ENCODE data around the gene HEMGN.

HEMGN gene

GRCh38 chr9:97925497-97926334, 12.3 kb downstream of the HEMGN start:
- Histone ChIP-seq H3K4me3 (ENCODE audit: low read length) (no peak overlapping the region), H3K27me3 (replicated peaks; ENCODE audit: control insufficient read depth, insufficient read depth, low read length) (peaks cover 34% of the 10 kb centered on the region), H3K4me1 (ENCODE audit: control insufficient read depth, insufficient read depth, low read length) (peaks cover 10% of the 10 kb centered on the region), H3K9me3 (ENCODE audit: control insufficient read depth, low read length) (no peaks in the 10 kb centered on the region), H3K36me3 (ENCODE audit: control insufficient read depth, insufficient read depth, low read length, severe bottlenecking) (no peaks in the 10 kb centered on the region), H3K9ac (ENCODE audit: low read length) (no peak overlapping the region)
- no peak for DNase-seq (ENCODE audit: low read depth)

- Histone ChIP-seq H3K9ac (ENCODE audit: low read length) (peak overlapping the region; percentile 50), H3K4me3 (ENCODE audit: low read length) (no peak overlapping the region), H3K36me3 (ENCODE audit: control insufficient read depth, insufficient read depth, low read length, severe bottlenecking) (no peaks in the 10 kb centered on the region), H3K9me3 (ENCODE audit: control insufficient read depth, low read length) (no peaks in the 10 kb centered on the region), H3K4me1 (ENCODE audit: control insufficient read depth, insufficient read depth, low read length) (peaks cover 10% of the 10 kb centered on the region), H3K27me3 (replicated peaks; ENCODE audit: control insufficient read depth, insufficient read depth, low read length) (peaks cover 28% of the 10 kb centered on the region)
- DNase-seq (ENCODE audit: low read depth) = no peak
Observed at GRCh38 chr9:97924386-97924785, 13.6 kb downstream of the HEMGN start.

GRCh38 chr9:97923529-97924108, 14.4 kb downstream of the HEMGN start:
- H3K9ac ChIP-seq (ENCODE audit: low read length) = peak overlapping the region; percentile 50
- peaks cover 10% of the 10 kb centered on the region for H3K4me1 ChIP-seq (ENCODE audit: control insufficient read depth, insufficient read depth, low read length)
- peak overlapping the region; percentile 95 for H3K4me3 ChIP-seq (ENCODE audit: low read length)
- no peaks in the 10 kb centered on the region for H3K9me3 ChIP-seq (ENCODE audit: control insufficient read depth, low read length)
- peaks cover 21% of the 10 kb centered on the region for H3K27me3 ChIP-seq (replicated peaks; ENCODE audit: control insufficient read depth, insufficient read depth, low read length)
- DNase-seq (ENCODE audit: low read depth) = peak; percentile 93
- H3K36me3 ChIP-seq (ENCODE audit: control insufficient read depth, insufficient read depth, low read length, severe bottlenecking) = no peaks in the 10 kb centered on the region

GRCh38 chr9:97921959-97922724, 15.8 kb downstream of the HEMGN start, which contains the start of gene TRMO:
Gene TRMO, minus strand, starts transcription at chr9:97922500. Its CDS starts 7 bp downstream, at chr9:97922493.
- DNase-seq (ENCODE audit: low read depth) = peak; percentile 99
- Histone ChIP-seq H3K4me1 (ENCODE audit: control insufficient read depth, insufficient read depth, low read length) (peaks cover 10% of the 10 kb centered on the region), H3K9me3 (ENCODE audit: control insufficient read depth, low read length) (no peaks in the 10 kb centered on the region), H3K4me3 (ENCODE audit: low read length) (peak within 1 kb of the TSS; percentile 95), H3K36me3 (ENCODE audit: control insufficient read depth, insufficient read depth, low read length, severe bottlenecking) (no peaks in the 10 kb centered on the region), H3K9ac (ENCODE audit: low read length) (peak within 1 kb of the TSS; percentile 97), H3K27me3 (replicated peaks; ENCODE audit: control insufficient read depth, insufficient read depth, low read length) (peaks cover 17% of the 10 kb centered on the region)

GRCh38 chr9:97919217-97919813, 18.7 kb downstream of the HEMGN start:
- no peak for DNase-seq (ENCODE audit: low read depth)
- no peak overlapping the region for H3K4me3 ChIP-seq (ENCODE audit: low read length)

GRCh38 chr9:97918611-97919010, 19.4 kb downstream of the HEMGN start:
- Histone ChIP-seq H3K9ac (ENCODE audit: low read length) (no peak overlapping the region), H3K27me3 (replicated peaks; ENCODE audit: control insufficient read depth, insufficient read depth, low read length) (no peaks in the 10 kb centered on the region), H3K36me3 (ENCODE audit: control insufficient read depth, insufficient read depth, low read length, severe bottlenecking) (peaks cover 11% of the 10 kb centered on the region), H3K9me3 (ENCODE audit: control insufficient read depth, low read length) (no peaks in the 10 kb centered on the region), H3K4me1 (ENCODE audit: control insufficient read depth, insufficient read depth, low read length) (peaks cover 21% of the 10 kb centered on the region), H3K4me3 (ENCODE audit: low read length) (no peak overlapping the region)
- no peak for DNase-seq (ENCODE audit: low read depth)

More at GRCh38 chr9:97919217-97919813, 18.7 kb downstream of the HEMGN start:
- Histone ChIP-seq H3K4me1 (ENCODE audit: control insufficient read depth, insufficient read depth, low read length) (peaks cover 21% of the 10 kb centered on the region), H3K27me3 (replicated peaks; ENCODE audit: control insufficient read depth, insufficient read depth, low read length) (no peaks in the 10 kb centered on the region), H3K9ac (ENCODE audit: low read length) (no peak overlapping the region), H3K36me3 (ENCODE audit: control insufficient read depth, insufficient read depth, low read length, severe bottlenecking) (peaks cover 8% of the 10 kb centered on the region), H3K9me3 (ENCODE audit: control insufficient read depth, low read length) (no peaks in the 10 kb centered on the region)

GRCh38 chr9:97911970-97912369, 26.0 kb downstream of the HEMGN start:
- DNase-seq (ENCODE audit: low read depth) = no peak
- peaks cover 57% of the 10 kb centered on the region for H3K36me3 ChIP-seq (ENCODE audit: control insufficient read depth, insufficient read depth, low read length, severe bottlenecking)
- H3K9ac ChIP-seq (ENCODE audit: low read length) = no peak overlapping the region
- no peak overlapping the region for H3K4me3 ChIP-seq (ENCODE audit: low read length)
- H3K27me3 ChIP-seq (replicated peaks; ENCODE audit: control insufficient read depth, insufficient read depth, low read length) = no peaks in the 10 kb centered on the region
- H3K4me1 ChIP-seq (ENCODE audit: control insufficient read depth, insufficient read depth, low read length) = peaks cover 14% of the 10 kb centered on the region
- no peaks in the 10 kb centered on the region for H3K9me3 ChIP-seq (ENCODE audit: control insufficient read depth, low read length)

GRCh38 chr9:97911528-97911927, 26.4 kb downstream of the HEMGN start:
- H3K4me1 ChIP-seq (ENCODE audit: control insufficient read depth, insufficient read depth, low read length) = peaks cover 15% of the 10 kb centered on the region
- H3K9me3 ChIP-seq (ENCODE audit: control insufficient read depth, low read length) = no peaks in the 10 kb centered on the region
- no peak overlapping the region for H3K4me3 ChIP-seq (ENCODE audit: low read length)
- H3K27me3 ChIP-seq (replicated peaks; ENCODE audit: control insufficient read depth, insufficient read depth, low read length) = no peaks in the 10 kb centered on the region
- H3K9ac ChIP-seq (ENCODE audit: low read length) = no peak overlapping the region
- H3K36me3 ChIP-seq (ENCODE audit: control insufficient read depth, insufficient read depth, low read length, severe bottlenecking) = peaks cover 57% of the 10 kb centered on the region
- DNase-seq (ENCODE audit: low read depth) = no peak

GRCh38 chr9:97910357-97910756, 27.6 kb downstream of the HEMGN start:
- Histone ChIP-seq H3K36me3 (ENCODE audit: control insufficient read depth, insufficient read depth, low read length, severe bottlenecking) (peaks cover 55% of the 10 kb centered on the region), H3K4me3 (ENCODE audit: low read length) (no peak overlapping the region), H3K9me3 (ENCODE audit: control insufficient read depth, low read length) (no peaks in the 10 kb centered on the region), H3K4me1 (ENCODE audit: control insufficient read depth, insufficient read depth, low read length) (peaks cover 14% of the 10 kb centered on the region), H3K27me3 (replicated peaks; ENCODE audit: control insufficient read depth, insufficient read depth, low read length) (no peaks in the 10 kb centered on the region), H3K9ac (ENCODE audit: low read length) (no peak overlapping the region)
- DNase-seq (ENCODE audit: low read depth) = no peak

- no peak overlapping the region for H3K4me3 ChIP-seq (ENCODE audit: low read length)
- no peak for DNase-seq (ENCODE audit: low read depth)
- H3K4me1 ChIP-seq (ENCODE audit: control insufficient read depth, insufficient read depth, low read length) = peaks cover 14% of the 10 kb centered on the region
- peaks cover 53% of the 10 kb centered on the region for H3K36me3 ChIP-seq (ENCODE audit: control insufficient read depth, insufficient read depth, low read length, severe bottlenecking)
- no peaks in the 10 kb centered on the region for H3K9me3 ChIP-seq (ENCODE audit: control insufficient read depth, low read length)
- H3K9ac ChIP-seq (ENCODE audit: low read length) = no peak overlapping the region
- H3K27me3 ChIP-seq (replicated peaks; ENCODE audit: control insufficient read depth, insufficient read depth, low read length) = no peaks in the 10 kb centered on the region
Observed at GRCh38 chr9:97908705-97909104, 29.3 kb downstream of the HEMGN start.

GRCh38 chr9:97907632-97908031, 30.3 kb downstream of the HEMGN start:
- Histone ChIP-seq H3K9ac (ENCODE audit: low read length) (no peak overlapping the region), H3K27me3 (replicated peaks; ENCODE audit: control insufficient read depth, insufficient read depth, low read length) (no peaks in the 10 kb centered on the region), H3K36me3 (ENCODE audit: control insufficient read depth, insufficient read depth, low read length, severe bottlenecking) (peaks cover 44% of the 10 kb centered on the region), H3K9me3 (ENCODE audit: control insufficient read depth, low read length) (no peaks in the 10 kb centered on the region), H3K4me1 (ENCODE audit: control insufficient read depth, insufficient read depth, low read length) (peaks cover 19% of the 10 kb centered on the region), H3K4me3 (ENCODE audit: low read length) (no peak overlapping the region)
- no peak for DNase-seq (ENCODE audit: low read depth)

Measured in adipocyte (in vitro differentiated cells).